A673 (cell line): ENCODE measurements around the gene CHAF1A.

Experiments used
- EZH2 ChIP-seq: fragments of 200-600 bp; sonication (generic); IDR thresholded peaks from 2 replicates; pipeline ENCODE4 v1.6.1; 2017; ENCODE audit warnings: borderline replicate concordance, low read depth, mild to moderate bottlenecking, mixed read lengths, antibody characterized with exemption, low read length; ENCODE audit not compliant: poor library complexity, severe bottlenecking
- TF ChIP-seq, protein P1 (sequence below): fragments of 300-800, 200-600 bp; sonication (generic); conservative IDR thresholded peaks from 2 replicates; pipeline ENCODE4 v1.5.1; 2017; ENCODE audit warnings: low read depth, mild to moderate bottlenecking, antibody characterized with exemption, low read length, moderate library complexity, mixed read lengths

DNA sequence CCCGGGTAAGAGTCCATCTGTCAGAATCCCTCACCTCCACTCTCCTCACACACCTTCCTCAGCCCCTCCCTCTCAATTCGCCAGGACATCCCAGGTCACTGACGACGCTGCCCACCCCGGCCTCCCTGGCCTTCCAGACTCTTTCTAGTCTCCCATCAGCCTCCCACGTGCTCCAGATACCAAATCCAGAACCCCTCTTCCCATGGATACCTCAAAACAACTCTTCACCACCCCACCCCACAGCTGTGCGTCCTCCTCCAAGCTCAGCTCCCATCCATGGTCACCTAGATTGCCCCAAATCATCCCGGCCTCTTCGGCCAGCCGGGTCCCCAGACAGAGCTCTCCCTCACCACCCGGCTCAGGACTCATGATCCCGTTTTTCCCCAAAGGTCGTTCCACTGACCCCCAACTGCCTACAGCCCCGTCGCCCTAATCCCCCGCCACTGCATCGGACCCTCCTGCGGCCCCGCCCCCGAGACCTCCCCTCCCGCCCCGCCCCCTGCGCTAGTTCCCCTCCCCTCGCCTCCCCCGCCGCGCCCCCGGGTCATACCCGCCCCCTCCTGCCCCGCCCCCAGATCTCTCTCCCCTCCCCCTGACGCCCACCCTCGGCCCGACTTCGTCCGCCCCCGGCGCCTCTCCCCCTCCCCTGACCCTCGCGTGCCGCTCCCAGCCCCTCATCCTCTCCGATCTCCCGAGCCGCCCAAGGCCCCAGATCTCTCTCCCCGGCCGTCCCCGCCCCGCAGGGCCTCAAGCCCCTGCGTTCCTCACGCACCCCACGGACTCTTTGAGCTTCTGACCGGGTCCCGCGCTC is 54.6 kb downstream of the CHAF1A start:
- TF ChIP-seq, protein P1, sequence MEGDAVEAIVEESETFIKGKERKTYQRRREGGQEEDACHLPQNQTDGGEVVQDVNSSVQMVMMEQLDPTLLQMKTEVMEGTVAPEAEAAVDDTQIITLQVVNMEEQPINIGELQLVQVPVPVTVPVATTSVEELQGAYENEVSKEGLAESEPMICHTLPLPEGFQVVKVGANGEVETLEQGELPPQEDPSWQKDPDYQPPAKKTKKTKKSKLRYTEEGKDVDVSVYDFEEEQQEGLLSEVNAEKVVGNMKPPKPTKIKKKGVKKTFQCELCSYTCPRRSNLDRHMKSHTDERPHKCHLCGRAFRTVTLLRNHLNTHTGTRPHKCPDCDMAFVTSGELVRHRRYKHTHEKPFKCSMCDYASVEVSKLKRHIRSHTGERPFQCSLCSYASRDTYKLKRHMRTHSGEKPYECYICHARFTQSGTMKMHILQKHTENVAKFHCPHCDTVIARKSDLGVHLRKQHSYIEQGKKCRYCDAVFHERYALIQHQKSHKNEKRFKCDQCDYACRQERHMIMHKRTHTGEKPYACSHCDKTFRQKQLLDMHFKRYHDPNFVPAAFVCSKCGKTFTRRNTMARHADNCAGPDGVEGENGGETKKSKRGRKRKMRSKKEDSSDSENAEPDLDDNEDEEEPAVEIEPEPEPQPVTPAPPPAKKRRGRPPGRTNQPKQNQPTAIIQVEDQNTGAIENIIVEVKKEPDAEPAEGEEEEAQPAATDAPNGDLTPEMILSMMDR: no peak
- TF ChIP-seq EZH2: no peak
